Coronary artery (tissue), 2 donors: Measurements from ENCODE around the gene AGGF1.

ENCODE experiments used
- DNase-seq: peaks from one replicate; pipeline ENCODE4 v3.0.0-alpha.2; 2017; ENCODE audit warnings: low spot score
- H3K27ac ChIP-seq, 2 donors: fragments of 200-600 bp; sonication (generic); one replicate each; pipeline ENCODE4 v1.5.1; 2016 to 2019
- H3K4me3 ChIP-seq: fragments of 200-600 bp; sonication (generic); 2 replicates; pipeline ENCODE4 v1.5.1; 2016; ENCODE audit warnings: mild to moderate bottlenecking, moderate library complexity
- TF ChIP-seq, protein P1 (sequence below): fragments of 200-600 bp; sonication (generic); IDR thresholded peaks from one replicate; pipeline ENCODE4 v1.5.1; 2019; ENCODE audit warnings: antibody characterized with exemption

AGGF1 gene

DNA sequence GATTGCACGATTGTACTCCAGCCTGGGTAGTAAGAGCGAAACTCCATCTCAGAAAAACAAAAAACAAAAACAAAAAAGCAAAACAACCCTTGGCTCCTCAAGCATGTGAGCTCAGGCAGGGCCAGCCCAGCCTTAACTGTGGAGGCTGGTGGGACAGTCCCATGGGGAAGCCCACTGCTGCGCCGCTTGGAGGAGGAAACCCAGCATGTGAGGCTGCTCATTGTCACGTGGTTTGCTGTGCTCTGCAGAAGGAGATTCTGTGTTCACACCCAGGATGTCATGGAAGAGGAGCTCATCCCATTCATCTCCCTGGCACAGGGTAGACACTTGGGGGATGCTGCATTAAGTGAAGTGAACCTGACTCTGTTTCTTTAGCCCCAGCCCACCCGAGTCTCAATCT, 52.9 kb downstream of the AGGF1 start:
- no peak for DNase-seq
- TF ChIP-seq, protein P1, sequence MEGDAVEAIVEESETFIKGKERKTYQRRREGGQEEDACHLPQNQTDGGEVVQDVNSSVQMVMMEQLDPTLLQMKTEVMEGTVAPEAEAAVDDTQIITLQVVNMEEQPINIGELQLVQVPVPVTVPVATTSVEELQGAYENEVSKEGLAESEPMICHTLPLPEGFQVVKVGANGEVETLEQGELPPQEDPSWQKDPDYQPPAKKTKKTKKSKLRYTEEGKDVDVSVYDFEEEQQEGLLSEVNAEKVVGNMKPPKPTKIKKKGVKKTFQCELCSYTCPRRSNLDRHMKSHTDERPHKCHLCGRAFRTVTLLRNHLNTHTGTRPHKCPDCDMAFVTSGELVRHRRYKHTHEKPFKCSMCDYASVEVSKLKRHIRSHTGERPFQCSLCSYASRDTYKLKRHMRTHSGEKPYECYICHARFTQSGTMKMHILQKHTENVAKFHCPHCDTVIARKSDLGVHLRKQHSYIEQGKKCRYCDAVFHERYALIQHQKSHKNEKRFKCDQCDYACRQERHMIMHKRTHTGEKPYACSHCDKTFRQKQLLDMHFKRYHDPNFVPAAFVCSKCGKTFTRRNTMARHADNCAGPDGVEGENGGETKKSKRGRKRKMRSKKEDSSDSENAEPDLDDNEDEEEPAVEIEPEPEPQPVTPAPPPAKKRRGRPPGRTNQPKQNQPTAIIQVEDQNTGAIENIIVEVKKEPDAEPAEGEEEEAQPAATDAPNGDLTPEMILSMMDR = no peak
- H3K27ac ChIP-seq = no peak overlapping the region
- H3K4me3 ChIP-seq = no peak overlapping the region

DNA sequence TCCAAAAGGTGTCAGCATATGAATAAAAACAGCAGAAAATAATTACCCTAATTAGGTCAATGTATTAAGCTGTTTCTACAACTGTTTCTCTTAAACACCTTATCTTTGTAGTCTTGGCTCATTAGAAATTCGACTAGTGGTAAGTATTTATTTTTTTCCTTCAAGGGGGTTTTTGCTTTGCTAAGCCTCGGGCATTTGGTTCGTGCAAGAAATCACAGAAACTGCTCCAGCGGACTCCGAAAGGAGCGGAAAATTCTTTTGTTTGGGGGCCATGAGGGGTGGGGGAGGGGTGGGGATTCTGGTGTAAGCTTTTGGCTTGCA, 56.1 kb downstream of the AGGF1 start:
- TF ChIP-seq, protein P1 = no peak
- H3K27ac ChIP-seq = peak overlapping the region; percentile 90 to 96
- no peak for DNase-seq

DNA sequence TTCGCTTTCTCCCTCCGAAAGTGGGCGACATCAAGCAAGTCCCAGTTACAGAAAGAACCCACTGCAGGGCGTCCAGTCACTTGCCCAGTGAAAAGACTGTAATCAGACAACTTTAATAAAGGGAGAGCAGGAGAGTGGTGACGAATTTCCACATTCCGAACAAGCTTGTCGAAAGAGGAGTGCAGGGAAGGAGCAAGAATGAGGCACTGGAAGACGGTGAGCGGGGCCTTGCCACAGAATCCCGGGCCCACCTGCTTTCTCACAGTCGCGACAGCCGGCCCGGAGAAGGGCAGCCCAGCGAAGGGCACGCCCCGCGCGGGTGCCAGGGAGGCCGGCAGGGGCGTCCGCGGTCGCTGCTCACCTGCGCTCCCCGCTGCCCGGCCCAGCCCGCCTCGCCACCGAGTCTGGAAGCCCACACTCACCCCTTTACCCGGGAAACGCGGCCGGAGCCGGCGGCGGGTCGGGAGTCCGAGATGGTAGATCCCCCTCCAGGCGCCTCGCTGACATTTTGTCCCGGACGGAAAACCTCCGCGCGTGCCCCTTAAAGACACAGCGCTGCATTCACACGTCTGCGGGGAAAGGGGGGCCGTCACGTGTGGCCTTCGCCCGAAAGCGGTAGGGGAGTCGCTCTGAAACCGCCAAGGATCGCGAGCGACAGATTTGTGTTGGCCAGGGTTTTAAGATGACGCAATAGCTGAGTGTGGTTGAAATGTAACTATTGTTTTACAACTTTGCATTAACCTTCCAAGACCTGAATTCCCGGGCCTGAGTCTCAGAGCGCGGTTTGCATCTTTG, 56.7 kb downstream of the AGGF1 start, which contains the start of gene ZBED3:
TSS of gene ZBED3 (minus strand) at position 597 of the 795 bp plus-strand sequence. CDS start 9,407 bp downstream, outside the sequence.
- TF ChIP-seq, protein P1 = no peak
- H3K27ac ChIP-seq = peak within 1 kb of the TSS; percentile 90 to 96
- peak; percentile 83 for DNase-seq
- peak within 1 kb of the TSS; percentile 96 for H3K4me3 ChIP-seq

More for the DNA sequence above, 56.1 kb downstream of the AGGF1 start:
- peak overlapping the region; percentile 96 for H3K4me3 ChIP-seq

- H3K27ac ChIP-seq = peak overlapping the region; percentile 90 to 96
- TF ChIP-seq, protein P1 = no peak
- peak overlapping the region; percentile 96 for H3K4me3 ChIP-seq
- DNase-seq = no peak
Measured at GRCh38 chr5:77087484-77088261, 57.5 kb downstream of the AGGF1 start.

- Histone ChIP-seq H3K4me3 (no peak overlapping the region), H3K27ac (no peak overlapping the region)
- TF ChIP-seq, protein P1 = no peak
- DNase-seq = no peak
Measured at GRCh38 chr5:77095189-77095588, 65.0 kb downstream of the AGGF1 start.

DNA sequence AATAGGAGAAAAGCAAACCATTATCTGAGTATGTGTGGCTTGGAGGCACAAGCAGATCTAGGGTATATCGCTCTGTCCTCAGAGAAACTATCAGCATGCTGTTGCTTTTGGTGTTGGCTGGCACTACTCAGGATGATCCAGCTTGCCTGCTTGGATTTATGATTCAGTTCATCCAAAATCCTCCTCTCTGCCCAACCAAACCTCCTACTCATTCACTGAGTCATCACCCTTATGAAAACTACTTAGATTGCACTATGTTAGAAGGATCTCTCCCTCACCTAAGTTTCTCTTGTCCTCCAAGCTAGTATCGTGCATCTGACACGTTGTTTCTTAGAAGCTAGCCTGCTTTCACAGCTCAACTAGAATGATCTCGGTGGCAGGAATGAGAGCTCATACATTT, 71.1 kb downstream of the AGGF1 start:
- TF ChIP-seq, protein P1 = no peak
- no peak for DNase-seq
- Histone ChIP-seq H3K27ac (no peak overlapping the region), H3K4me3 (no peak overlapping the region)
